GM18867 (cell line): ENCODE results near the gene PSMD12.
"Not testable (repeated sequence)": the region's sequence is repeated elsewhere in the genome, so short reads cannot be mapped to it uniquely, and the experiment has no call there.

Experiments used
- ATAC-seq: cut with Tn5 transposase; IDR thresholded peaks from one replicate; pipeline ENCODE4 v1.9.1; 2021; ENCODE audit warnings: mild to moderate bottlenecking, moderate library complexity; ENCODE audit not compliant: unreplicated experiment

PSMD12 gene

GRCh38 chr17:67315865-67316264 lies 50.5 kb downstream of the PSMD12 start:
- ATAC-seq: no peak

- ATAC-seq: no peak
Observed at GRCh38 chr17:67312265-67312664, 54.1 kb downstream of the PSMD12 start.

- no peak for ATAC-seq
Observed at GRCh38 chr17:67311575-67311974, 54.8 kb downstream of the PSMD12 start.

- no peak for ATAC-seq
Observed at GRCh38 chr17:67310406-67310805, 56.0 kb downstream of the PSMD12 start.

GRCh38 chr17:67305446-67306235 lies 60.7 kb downstream of the PSMD12 start:
- ATAC-seq: not testable (repeated sequence)

- ATAC-seq: no peak
Observed at GRCh38 chr17:67297454-67297960, 68.9 kb downstream of the PSMD12 start.

GRCh38 chr17:67294451-67295199 lies 71.8 kb downstream of the PSMD12 start:
- ATAC-seq: no peak

- peak; percentile 81 for ATAC-seq
Observed at GRCh38 chr17:67293251-67294203, 72.8 kb downstream of the PSMD12 start.

- no peak for ATAC-seq
Observed at GRCh38 chr17:67290711-67291291, 75.6 kb downstream of the PSMD12 start.

- ATAC-seq: no peak
Observed at GRCh38 chr17:67290244-67290643, 76.1 kb downstream of the PSMD12 start.

- ATAC-seq: no peak
Observed at GRCh38 chr17:67289181-67289876, 77.0 kb downstream of the PSMD12 start.
